Memory B cell (primary cell): Measurements from ENCODE around the gene ETV5.

Source experiments
- ATAC-seq: fragments of 150-1000 bp; cut with Tn5 transposase; 2 replicates; pipeline ENCODE4 v1.10.0; 2021; ENCODE audit warnings: low read depth, mild to moderate bottlenecking, moderate library complexity
- DNase-seq, 2 donors: peaks; one replicate each; pipeline ENCODE4 v3.0.0; 2022; ENCODE audit warnings: low spot score in 2 of 2
- H3K27ac Mint-ChIP-seq: one replicate; pipeline ENCODE4 v1.8.0; 2022; ENCODE audit warnings: mild to moderate bottlenecking, moderate library complexity, mixed read lengths
- H3K27me3 Mint-ChIP-seq: one replicate; pipeline ENCODE4 v1.8.0; 2022; ENCODE audit warnings: mixed read lengths
- H3K36me3 Mint-ChIP-seq: one replicate; pipeline ENCODE4 v1.8.0; 2022; ENCODE audit warnings: mild to moderate bottlenecking, mixed read lengths
- H3K4me1 Mint-ChIP-seq: one replicate; pipeline ENCODE4 v1.8.0; 2022; ENCODE audit warnings: mixed read lengths
- H3K4me3 Mint-ChIP-seq: one replicate; pipeline ENCODE4 v1.8.0; 2022; ENCODE audit warnings: mild to moderate bottlenecking, moderate library complexity, mixed read lengths
- H3K9me3 Mint-ChIP-seq: one replicate; pipeline ENCODE4 v1.8.0; 2022; ENCODE audit warnings: mixed read lengths

The ETV5 gene

DNA sequence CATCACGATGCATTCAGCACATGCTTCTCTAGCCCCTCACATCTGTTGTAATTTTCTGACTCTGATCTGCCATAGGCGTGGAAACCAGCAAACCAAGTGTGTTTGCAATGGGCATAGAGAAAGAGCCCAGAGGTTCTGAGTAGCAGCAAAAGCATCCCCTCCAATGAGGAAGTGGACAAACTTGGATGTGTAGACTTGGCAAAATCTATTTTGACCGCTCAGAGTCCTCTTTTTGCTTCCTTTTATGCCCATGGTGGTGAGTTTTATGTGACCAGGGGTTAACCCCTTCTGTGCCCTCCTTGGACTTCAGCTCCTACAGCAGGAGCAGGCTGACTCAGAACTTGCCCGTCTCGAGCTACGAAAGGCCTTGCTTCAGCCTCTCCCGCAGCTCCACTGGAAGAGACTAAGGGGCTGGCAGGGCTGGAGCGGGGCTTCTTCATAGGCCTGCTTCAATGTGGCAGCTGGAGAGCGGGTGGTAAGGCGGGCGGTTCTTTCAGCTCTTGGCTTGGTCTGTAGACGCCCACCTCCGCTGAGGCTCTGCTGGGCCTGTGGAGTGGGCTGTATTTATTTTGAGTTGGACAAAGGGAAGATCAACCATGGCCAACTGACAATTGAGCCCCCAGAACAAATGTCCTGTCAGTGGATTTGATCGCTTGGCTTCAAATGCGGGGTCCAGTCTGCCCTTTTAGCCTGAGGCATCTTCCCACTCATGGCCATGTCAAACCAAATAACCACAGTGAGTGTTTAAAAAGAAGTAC lies 6.5 kb upstream of the ETV5 start:
- H3K4me1 Mint-ChIP-seq, result peaks cover 12% of the 10 kb centered on the region
- no peak for DNase-seq
- H3K9me3 Mint-ChIP-seq, result no peaks in the 10 kb centered on the region
- ATAC-seq, result no peak
- H3K27ac Mint-ChIP-seq, result no peak overlapping the region
- H3K36me3 Mint-ChIP-seq, result no peaks in the 10 kb centered on the region
- H3K27me3 Mint-ChIP-seq, result peaks cover 32% of the 10 kb centered on the region
- no peak overlapping the region for H3K4me3 Mint-ChIP-seq

DNA sequence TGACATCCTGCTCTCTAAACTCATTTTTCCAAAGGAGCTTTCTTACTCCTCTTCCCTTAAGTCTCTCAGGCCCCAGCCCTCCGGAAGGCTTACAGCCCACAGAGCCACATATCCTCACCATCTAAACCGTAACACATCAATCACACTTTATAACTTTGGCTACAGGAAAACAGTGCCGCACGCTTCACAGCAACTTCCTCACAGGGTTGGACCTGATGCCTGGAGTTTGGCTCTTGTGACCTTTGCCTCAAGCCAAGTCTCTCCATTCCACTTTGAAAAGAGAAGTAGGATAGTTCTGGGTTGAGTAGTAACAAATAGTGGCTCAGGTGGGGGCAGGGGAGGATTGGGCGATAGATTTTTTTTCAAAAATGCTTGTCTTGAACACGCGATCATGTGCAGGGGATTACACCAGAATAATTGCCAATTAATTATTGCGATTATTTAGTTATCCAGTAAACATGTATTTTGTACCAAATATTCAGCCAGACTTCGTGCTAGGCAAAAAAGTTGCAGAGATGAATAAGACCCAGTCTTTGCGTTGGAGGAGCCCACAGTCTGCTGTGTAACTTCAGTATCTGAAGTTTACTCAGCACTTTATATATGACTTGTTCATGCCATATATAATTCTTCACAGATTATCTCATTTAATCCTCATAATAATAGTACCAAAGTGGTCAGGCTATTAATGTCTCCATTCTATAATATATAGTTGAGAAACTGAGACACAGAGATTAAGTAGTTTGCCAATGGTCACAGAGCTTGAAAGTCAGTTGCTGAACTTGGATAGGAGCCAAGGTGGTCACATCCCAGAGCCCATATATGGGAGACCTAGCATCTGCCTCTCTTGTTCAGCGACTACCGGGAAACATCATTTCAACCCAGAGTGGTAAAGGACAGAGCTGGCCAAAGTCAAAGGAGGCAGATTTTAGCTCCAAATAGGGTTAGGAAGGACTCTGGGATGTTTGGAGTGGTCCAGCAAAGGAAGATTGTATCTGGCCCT lies 2.4 kb upstream of the ETV5 start:
- no peak for DNase-seq
- Mint-ChIP-seq H3K9me3 (no peaks in the 10 kb centered on the region), H3K36me3 (no peaks in the 10 kb centered on the region), H3K4me1 (peaks cover 30% of the 10 kb centered on the region), H3K4me3 (peak overlapping the region; percentile 94), H3K27ac (no peak overlapping the region), H3K27me3 (peaks cover 16% of the 10 kb centered on the region)
- no peak for ATAC-seq

GRCh38 chr3:186109897-186110803 lies 1.3 kb upstream of the ETV5 start:
- peak overlapping the region; percentile 94 for H3K4me3 Mint-ChIP-seq
- peaks cover 30% of the 10 kb centered on the region for H3K4me1 Mint-ChIP-seq
- no peak for DNase-seq
- no peak overlapping the region for H3K27ac Mint-ChIP-seq
- no peaks in the 10 kb centered on the region for H3K9me3 Mint-ChIP-seq
- peaks cover 16% of the 10 kb centered on the region for H3K27me3 Mint-ChIP-seq
- H3K36me3 Mint-ChIP-seq, result no peaks in the 10 kb centered on the region
- no peak for ATAC-seq

- H3K27me3 Mint-ChIP-seq, result peaks cover 14% of the 10 kb centered on the region
- H3K4me3 Mint-ChIP-seq, result peak overlapping the region; percentile 94
- no peaks in the 10 kb centered on the region for H3K36me3 Mint-ChIP-seq
- ATAC-seq, result no peak
- peak in 1 of 2 donors; percentile 37 for DNase-seq
- H3K27ac Mint-ChIP-seq, result peak overlapping the region; percentile 54
- H3K9me3 Mint-ChIP-seq, result no peaks in the 10 kb centered on the region
- H3K4me1 Mint-ChIP-seq, result peaks cover 30% of the 10 kb centered on the region
Measured at GRCh38 chr3:186108106-186108940, 566 bp downstream of the ETV5 start.

DNA sequence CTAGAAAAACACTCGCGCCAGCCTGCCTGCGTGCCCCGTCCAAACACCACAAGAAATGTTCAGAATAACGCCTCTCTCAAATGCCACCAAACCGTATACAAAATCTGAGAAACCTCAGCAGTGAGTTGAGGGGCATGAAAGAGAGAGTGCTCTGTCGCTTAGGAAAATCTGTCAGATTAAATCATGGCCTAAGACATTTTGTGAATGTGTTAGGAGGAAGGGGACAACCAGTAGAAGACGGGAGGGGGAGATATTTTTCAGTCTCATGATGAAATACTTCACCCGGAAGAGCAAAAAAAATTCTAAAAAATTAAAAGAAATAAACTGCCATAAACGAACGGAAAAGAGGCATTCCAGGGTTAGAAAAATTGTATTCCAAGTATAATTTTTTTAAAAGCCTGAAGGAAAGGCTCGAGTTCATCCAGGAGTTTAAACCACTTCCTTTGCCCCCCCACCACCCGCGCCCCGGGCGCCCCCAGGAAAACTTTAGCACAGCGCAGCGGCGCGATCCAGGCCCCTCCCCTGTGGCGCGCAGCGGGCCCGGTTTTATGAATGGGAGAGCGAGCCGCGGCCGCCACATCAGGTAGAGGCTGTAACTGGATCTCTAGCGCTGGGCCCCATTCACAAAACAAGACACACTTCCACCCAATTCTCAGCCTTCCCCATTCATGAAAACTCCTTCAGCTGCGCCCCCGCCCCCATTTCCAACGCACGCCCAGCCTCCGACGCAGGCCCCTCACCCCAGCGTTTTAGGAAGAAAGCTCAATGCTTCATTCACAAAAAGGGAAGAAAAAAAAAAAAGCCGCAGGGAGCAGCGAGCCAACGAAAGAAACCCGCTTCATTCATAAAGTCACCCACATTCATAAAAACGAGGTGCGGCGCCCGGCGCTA lies 1.4 kb downstream of the ETV5 start:
- peak; percentile 14 for ATAC-seq
- peak in 1 of 2 donors; percentile 34 for DNase-seq
- Mint-ChIP-seq H3K9me3 (no peaks in the 10 kb centered on the region), H3K4me1 (peaks cover 30% of the 10 kb centered on the region), H3K27ac (peak overlapping the region; percentile 21), H3K27me3 (peaks cover 14% of the 10 kb centered on the region), H3K36me3 (no peaks in the 10 kb centered on the region), H3K4me3 (peak overlapping the region; percentile 94)

DNA sequence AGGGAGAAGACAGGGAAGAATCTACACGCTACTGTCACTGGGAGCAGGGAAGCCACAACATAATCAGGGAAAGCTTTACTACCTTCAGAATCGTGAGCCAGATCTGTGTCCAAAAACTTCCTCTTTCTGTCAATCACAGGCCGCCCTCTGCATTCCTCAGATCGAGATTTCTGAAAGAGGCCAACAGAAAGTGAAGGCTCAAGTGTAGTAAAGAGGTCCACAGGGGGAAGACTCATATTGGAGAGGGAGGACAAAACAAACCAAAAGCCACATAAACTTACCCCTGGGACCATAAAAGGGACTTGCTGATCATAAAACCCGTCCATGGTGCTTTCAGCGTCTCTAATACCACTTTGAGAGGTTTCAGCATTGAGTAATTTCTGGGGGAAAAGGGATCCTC lies 3.3 kb downstream of the ETV5 start:
- Mint-ChIP-seq H3K27ac (peak overlapping the region; percentile 16), H3K27me3 (peaks cover 4% of the 10 kb centered on the region), H3K4me3 (no peak overlapping the region), H3K36me3 (no peaks in the 10 kb centered on the region), H3K4me1 (peaks cover 23% of the 10 kb centered on the region), H3K9me3 (no peaks in the 10 kb centered on the region)
- ATAC-seq (no peak), DNase-seq (no peak)

GRCh38 chr3:186102687-186103086 lies 6.2 kb downstream of the ETV5 start:
- H3K9me3 Mint-ChIP-seq, result no peaks in the 10 kb centered on the region
- H3K36me3 Mint-ChIP-seq, result no peaks in the 10 kb centered on the region
- no peaks in the 10 kb centered on the region for H3K27me3 Mint-ChIP-seq
- H3K4me1 Mint-ChIP-seq, result peaks cover 3% of the 10 kb centered on the region
- H3K27ac Mint-ChIP-seq, result no peak overlapping the region
- ATAC-seq (no peak), DNase-seq (no peak)
- H3K4me3 Mint-ChIP-seq, result no peak overlapping the region

GRCh38 chr3:186100398-186100797 lies 8.5 kb downstream of the ETV5 start:
- Mint-ChIP-seq H3K4me1 (no peaks in the 10 kb centered on the region), H3K9me3 (no peaks in the 10 kb centered on the region), H3K27ac (no peak overlapping the region), H3K4me3 (no peak overlapping the region), H3K36me3 (no peaks in the 10 kb centered on the region), H3K27me3 (peaks cover 6% of the 10 kb centered on the region)
- no peak for ATAC-seq
- no peak for DNase-seq

DNA sequence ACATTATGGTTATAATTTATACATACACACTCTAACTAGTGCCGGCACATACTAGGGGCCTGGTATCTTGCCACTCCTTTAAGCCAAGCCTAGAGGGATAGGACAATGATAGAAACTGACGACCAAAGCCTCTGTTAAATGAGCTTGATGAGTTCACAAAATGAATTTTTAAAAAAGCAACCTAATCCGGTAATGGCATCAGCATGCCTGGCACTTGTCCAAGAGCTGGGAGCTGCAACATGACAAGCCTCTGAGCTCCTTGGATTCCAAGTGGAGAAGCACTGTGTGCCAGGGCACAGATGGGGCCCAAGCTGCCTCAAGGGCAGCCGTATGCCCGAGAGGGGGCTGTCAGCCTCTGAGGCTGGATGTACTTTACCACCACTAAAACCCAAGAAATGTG lies 9.7 kb downstream of the ETV5 start:
- DNase-seq (no peak), ATAC-seq (no peak)
- Mint-ChIP-seq H3K36me3 (no peaks in the 10 kb centered on the region), H3K27ac (no peak overlapping the region), H3K9me3 (no peaks in the 10 kb centered on the region), H3K27me3 (peaks cover 6% of the 10 kb centered on the region), H3K4me3 (no peak overlapping the region), H3K4me1 (no peaks in the 10 kb centered on the region)

DNA sequence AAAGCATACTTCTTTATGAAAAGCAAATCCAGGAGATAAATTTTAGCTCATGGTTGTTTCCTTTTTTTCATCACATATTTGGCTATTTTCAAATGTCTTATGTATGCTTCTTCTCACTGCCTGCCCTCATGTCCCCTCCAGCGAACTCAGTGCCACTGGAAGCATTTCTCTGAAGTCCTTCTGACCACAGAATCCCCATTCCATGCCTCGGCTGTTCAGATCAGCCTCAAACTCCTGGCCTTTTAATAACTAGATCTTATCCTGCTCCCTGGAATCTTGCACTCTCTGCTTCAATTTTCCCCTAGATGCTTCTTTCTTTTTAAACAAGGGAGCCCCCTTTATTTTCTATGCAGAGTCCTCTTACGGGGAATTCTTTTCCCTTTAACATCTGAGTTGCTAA lies 10.1 kb downstream of the ETV5 start:
- DNase-seq (no peak), ATAC-seq (no peak)
- peaks cover 6% of the 10 kb centered on the region for H3K27me3 Mint-ChIP-seq
- H3K36me3 Mint-ChIP-seq, result no peaks in the 10 kb centered on the region
- no peaks in the 10 kb centered on the region for H3K9me3 Mint-ChIP-seq
- H3K4me3 Mint-ChIP-seq, result no peak overlapping the region
- no peak overlapping the region for H3K27ac Mint-ChIP-seq
- no peaks in the 10 kb centered on the region for H3K4me1 Mint-ChIP-seq

- Mint-ChIP-seq H3K36me3 (no peaks in the 10 kb centered on the region), H3K4me3 (no peak overlapping the region), H3K27me3 (peaks cover 6% of the 10 kb centered on the region), H3K9me3 (no peaks in the 10 kb centered on the region), H3K27ac (no peak overlapping the region), H3K4me1 (no peaks in the 10 kb centered on the region)
- DNase-seq (no peak), ATAC-seq (no peak)
Measured at GRCh38 chr3:186097663-186098451, 11.0 kb downstream of the ETV5 start.

DNA sequence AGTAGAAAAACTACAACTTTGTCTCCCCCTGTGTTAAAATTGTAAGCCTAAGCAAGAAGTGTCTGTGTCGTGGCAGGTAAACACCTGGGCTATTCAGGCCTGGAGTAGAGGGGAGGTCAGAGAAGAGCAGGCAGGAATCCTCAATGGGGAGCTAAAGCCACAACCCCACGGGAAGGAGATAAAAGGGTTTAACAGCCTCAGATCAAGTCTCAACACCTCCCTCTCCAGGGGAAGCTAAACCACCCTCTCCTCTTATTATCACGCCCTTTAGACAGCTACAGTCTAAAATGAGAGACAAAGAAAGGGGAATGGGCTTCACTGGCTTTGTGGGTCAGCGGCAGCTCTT lies 11.6 kb downstream of the ETV5 start:
- Mint-ChIP-seq H3K4me1 (no peaks in the 10 kb centered on the region), H3K36me3 (no peaks in the 10 kb centered on the region), H3K9me3 (no peaks in the 10 kb centered on the region), H3K27ac (no peak overlapping the region), H3K4me3 (no peak overlapping the region), H3K27me3 (peaks cover 6% of the 10 kb centered on the region)
- ATAC-seq (no peak), DNase-seq (no peak)
